NOMO-1 treated with DMSO at 0.1 percent for 48 hours (cell line): Measurements from ENCODE around the gene OR4D2.
A peak's percentile ranks its signal among the peaks of the same experiment; 100 is the strongest.
"Not testable (repeated sequence)": the region's sequence is repeated elsewhere in the genome, so short reads cannot be mapped to it uniquely, and the experiment has no call there.

Source experiments
- DNase-seq: peaks from one replicate; lab custom pipeline; 2025; ENCODE audit not compliant: unreplicated experiment; lab: John Stamatoyannopoulos, UW

The OR4D2 gene

GRCh38 chr17:58166682-58167081, at the start of gene OR4D2:
TSS of gene OR4D2 (plus strand) at chr17:58166982. CDS start at chr17:58169656, 2,674 bp downstream.
- no peak for DNase-seq

- no peak for DNase-seq
Observed at GRCh38 chr17:58117382-58117781, 49.4 kb upstream of the OR4D2 start.

DNA sequence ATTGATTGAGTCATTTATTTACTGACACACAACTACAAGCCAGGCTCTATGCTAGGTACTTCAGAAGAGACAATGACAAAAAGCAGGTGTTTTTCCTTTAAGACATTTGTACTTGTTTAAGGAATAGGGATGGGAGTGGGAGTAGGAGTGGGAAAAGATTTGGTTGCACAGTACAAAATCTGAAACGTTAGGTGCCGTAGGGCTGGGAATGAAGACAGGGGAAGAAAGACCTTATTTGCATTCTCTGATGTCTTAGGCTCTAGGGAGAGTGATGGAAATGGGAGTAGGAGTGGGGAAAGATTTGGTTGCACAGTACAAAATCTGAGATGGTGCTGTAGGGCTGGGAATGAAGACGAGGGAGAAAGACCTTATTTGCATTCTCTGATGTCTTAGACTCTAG, 47.3 kb upstream of the OR4D2 start:
- DNase-seq: no peak

DNA sequence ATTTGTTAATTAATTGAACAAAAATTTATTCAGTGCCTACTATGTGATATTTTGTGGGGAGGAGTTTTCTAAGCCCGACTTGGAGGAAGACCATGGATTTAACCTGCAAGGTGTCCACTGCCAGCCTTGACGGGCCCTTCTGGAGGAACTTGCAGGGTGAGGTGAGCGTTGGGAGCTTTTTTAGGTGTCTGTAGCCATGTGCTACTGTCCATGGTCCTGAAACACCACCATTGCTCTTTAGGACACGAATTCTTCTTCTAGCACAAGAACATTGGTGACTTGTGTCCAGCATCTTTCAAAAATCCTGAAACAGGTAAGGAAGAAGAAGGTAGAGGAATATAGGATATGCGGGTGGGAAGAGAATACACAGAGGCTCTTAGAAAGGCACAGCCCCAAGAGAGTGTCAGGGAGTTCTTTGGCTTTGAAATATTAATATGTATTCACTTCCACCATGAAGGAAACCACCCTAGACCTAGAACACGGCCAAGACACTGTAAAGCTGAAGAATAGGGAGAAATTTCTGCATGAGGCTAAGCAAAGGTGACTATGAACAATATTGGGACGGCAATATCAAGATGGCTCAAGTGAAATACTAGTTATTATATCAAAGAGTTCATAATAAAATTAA, 46.5 kb upstream of the OR4D2 start:
- peak; percentile 30 for DNase-seq

- DNase-seq: peak; percentile 49
Observed at GRCh38 chr17:58121925-58122324, 44.9 kb upstream of the OR4D2 start.

- no peak for DNase-seq
Observed at GRCh38 chr17:58127846-58128245, 38.9 kb upstream of the OR4D2 start.

DNA sequence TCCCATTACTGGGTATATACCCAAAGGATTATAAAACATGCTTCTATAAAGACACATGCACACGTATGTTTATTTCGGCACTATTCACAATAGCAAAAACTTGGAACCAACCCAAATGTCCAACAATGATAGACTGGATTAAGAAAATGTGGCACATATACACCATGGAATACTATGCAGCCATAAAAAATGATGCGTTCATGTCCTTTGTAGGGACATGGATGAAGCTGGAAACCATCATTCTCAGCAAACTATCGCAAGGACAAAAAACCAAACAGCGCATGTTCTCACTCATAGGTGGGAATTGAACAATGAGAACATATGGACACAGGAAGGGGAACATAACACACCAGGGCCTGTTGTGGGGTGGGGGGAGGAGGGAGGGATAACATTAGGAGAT, 34.1 kb upstream of the OR4D2 start:
- not testable (repeated sequence) for DNase-seq

DNA sequence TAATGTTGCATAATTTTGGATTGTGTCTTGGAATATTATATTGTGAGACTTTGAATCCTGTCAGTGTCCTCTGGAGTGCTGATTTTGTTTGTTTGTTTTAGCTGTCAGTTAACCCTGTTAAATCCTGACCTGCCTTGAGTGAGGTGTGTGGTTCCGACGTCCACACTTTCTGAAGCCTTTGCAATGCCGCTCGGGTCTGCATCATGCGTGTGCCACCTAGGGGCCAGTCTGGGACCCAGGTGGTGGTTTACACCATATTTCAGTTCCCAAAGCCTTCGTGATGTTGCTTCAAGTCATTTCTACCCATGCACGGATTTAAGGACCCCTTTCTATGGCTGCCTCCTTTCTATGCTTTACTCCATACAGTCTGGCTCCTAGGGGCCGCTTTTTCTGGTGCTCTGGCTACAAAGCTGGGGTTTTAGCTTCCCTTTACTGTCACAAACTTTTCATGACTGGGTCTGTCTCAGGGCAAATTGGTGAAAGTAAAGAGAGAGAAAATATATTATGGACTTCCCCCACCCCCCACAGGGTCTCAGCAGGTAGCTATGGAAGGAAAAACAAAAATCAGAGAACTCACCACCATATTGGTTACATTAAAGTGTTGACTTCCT, 30.0 kb upstream of the OR4D2 start:
- no peak for DNase-seq

GRCh38 chr17:58141505-58141904, 25.3 kb upstream of the OR4D2 start:
- DNase-seq: no peak

DNA sequence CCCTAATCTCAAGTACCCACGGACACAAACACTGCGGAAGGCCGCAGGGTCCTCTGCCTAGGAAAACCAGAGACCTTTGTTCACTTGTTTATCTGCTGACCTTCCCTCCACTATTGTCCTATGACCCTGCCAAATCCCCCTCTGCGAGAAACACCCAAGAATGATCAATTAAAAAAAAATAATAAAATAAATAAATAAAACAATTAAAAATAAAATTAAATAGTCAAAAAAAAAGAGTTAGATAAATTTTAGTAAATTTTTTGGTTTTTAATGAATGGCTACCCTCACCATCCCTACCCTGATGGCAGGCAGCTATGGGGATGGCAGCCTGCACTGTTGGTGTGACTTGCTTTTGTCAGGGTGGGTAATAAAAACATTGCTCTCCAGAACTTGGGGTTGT, 23.4 kb upstream of the OR4D2 start:
- DNase-seq: not testable (repeated sequence)

DNA sequence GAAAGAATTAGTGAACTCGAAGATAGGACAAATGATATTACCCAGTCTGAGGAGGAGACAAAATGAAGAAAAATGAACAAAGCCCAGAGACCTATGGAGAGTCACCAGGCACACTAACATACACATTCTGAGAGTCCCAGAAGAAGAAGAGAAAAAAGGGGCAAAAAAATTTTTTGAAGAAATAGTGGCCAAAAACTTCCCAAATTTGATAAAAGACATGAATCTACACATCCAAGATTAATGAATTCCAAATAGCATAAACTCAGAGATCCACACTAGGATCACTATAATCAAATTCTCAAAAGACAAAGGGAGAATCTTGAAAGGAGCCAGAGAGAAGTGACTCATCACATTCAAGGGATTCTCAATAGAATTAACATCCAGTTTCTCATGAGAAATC, 22.0 kb upstream of the OR4D2 start:
- no peak for DNase-seq

- no peak for DNase-seq
Observed at GRCh38 chr17:58147930-58148434, 18.8 kb upstream of the OR4D2 start, which contains the start of gene OR4D1. TSS of gene OR4D1 (plus strand) at chr17:58148384. CDS start at chr17:58155154, 6,770 bp downstream.

DNA sequence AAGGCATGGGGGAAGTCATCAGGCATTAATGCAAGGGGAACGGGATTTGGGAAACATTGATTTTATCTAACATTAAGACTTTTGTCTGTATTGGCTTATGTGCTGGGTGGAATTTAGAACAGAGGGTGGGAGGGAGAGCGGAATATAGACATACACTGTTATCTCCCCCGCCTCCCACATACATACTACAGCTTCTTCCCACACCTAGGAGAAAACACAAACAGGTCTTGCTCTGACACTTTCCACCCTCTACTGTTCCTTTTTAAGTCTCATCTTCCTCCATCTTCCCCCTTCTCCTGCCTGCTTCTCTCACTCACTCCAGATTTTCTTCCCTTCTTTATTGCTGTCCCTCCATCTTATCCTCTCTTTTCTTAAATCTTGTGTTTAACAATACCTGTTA, 18.2 kb upstream of the OR4D2 start:
- no peak for DNase-seq

- no peak for DNase-seq
Observed at GRCh38 chr17:58150394-58150793, 16.4 kb upstream of the OR4D2 start.

- no peak for DNase-seq
Observed at GRCh38 chr17:58153046-58153445, 13.7 kb upstream of the OR4D2 start.

DNA sequence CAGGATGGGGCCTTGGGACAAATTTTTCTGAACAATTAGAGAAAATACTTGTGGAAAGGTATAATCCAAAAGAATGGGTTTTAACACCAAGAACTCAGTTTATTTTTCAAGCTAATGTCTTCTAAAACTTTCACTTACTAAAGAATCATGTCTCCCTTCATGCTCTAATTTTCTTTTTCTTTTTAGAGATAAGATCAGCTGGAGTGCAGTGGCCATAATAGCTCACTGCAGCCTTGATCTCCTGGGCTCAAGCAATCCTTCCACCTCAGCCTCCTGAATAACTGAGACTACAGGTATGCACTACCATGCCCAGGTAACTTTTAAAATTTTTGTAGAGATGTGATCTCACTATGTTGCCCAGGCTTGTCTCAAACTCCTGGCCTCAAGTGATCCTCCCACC, 13.1 kb upstream of the OR4D2 start:
- no peak for DNase-seq

DNA sequence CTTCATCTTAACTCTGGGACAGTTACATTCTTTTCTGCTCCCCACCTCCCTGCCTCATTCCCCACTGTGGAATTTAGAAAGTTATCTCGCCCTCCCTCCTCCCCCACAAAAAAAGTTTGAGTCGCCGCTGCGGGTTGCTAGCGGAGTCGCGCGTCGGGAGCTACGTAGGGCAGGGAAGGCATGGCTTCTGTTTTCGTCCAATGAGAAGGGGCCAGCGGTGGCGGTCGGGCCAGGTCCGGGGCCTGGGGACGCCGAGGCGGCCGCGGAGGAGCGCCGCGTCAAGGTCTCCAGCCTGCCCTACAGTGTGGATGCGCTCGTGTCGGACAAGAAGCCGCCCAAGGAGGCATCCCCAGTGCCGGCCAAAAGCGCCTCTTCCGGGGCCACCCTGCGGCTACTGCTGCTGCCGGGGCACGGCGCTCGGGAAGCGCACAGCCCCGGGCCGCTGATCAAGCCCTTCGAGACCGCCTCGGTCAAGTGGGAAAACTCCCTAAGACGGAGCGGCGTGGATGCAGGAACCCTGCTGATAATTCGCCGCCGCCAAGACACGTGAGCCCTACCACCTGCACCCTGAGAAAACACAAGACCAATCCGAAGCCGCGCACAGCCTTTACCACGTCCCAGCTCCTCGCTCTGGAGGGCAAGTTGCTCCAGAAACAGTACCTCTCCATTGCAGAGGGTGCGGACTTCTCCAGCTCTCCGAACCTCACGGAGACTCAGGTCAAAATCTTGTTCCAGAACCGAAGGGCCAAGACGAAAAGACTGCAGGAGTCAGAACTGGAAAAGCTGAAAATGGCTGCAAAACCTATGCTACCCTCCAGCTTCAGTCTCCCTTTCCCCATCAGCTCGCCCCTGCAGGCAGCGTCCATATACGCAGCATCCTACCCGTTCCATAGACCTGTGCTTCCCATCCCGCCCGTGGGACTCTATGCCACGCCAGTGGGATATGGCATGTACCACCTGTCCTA, 9.7 kb upstream of the OR4D2 start:
- DNase-seq: peak; percentile 5

- DNase-seq: no peak
Observed at GRCh38 chr17:58158181-58158580, 8.6 kb upstream of the OR4D2 start.

GRCh38 chr17:58161566-58161965, 5.2 kb upstream of the OR4D2 start:
- peak; percentile 25 for DNase-seq

DNA sequence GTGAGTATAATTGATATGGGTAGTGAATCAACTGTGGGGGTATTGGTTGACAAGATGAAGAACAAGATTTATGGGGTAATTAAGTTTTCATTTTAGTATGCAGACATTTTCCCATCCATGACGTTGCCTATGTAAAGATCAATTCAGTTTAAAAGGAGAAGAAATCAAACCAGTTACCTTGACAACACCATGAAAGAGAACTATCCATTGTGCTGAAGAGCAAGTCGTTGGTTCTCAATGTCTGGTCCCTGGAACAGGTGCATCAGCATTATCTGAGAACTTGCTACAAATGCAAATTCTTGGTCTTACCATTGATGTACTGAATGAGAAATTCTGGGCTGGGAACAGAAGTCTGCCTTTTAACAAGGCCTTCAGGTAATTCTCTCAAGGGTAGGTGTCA, 801 bp upstream of the OR4D2 start:
- DNase-seq: no peak

GRCh38 chr17:58170622-58171021, 3.8 kb downstream of the OR4D2 start:
- DNase-seq: no peak
